HG03565 (cell line): ENCODE data around the gene GABRP.
"Not testable (repeated sequence)": the region's sequence is repeated elsewhere in the genome, so short reads cannot be mapped to it uniquely, and the experiment has no call there.

Experiments used
- ATAC-seq: cut with Tn5 transposase; IDR thresholded peaks from one replicate; pipeline ENCODE4 v1.9.1; 2021; ENCODE audit warnings: mild to moderate bottlenecking, moderate library complexity; ENCODE audit not compliant: unreplicated experiment

GABRP gene

DNA sequence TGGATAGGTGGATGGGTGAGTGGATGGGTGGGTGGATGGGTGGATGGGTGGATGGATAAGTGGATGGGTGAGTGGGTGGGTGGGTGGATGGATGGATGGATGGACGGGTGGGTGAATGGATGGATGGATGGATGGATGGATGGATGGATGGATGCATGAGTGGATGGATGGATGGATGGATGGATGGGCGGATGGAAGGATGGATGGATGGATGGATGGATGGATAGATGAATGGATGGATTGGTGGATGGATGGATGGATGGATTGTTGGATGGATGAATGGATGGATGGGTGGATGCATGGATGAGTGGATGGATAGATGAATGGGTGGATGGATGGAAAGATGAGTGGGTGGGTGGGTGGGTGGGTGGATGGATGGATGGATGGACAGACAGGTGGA lies 29.0 kb upstream of the GABRP start:
- ATAC-seq, result not testable (repeated sequence)

DNA sequence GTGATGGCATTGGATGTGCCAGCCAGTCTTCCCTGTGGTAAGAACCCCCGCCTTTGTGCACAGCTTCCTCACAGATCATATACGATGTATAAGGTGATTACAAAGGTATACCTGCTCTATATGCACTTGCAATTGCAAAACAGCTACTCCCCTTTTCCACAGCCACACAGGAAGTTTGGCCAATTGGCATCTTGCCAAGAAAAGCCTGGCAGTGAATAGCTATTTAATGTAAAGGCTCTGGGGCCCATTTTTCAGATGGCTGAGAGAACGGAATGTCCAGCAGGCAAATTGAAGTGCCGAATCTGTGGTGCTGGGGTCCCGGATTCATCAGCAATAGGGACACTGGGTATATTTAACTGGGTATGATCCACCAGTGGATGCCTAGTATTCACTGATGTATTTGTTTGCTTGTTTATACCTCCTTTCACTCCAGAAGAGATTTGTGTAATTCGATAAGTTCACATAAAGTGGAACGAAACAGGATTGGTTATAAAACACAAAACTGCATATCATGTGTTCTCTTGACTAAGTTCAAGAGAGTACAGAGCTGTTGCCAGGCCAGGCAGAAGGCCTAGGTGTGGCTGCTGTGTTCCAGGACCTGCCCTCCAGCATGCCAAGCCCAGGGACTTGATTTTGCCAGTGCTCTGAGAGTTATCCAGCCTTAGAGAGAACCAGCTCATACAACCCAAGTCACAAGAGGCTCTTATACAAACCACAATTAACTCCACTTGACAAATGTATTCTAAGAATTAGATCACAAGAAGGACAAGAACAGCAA lies 27.7 kb upstream of the GABRP start:
- no peak for ATAC-seq

DNA sequence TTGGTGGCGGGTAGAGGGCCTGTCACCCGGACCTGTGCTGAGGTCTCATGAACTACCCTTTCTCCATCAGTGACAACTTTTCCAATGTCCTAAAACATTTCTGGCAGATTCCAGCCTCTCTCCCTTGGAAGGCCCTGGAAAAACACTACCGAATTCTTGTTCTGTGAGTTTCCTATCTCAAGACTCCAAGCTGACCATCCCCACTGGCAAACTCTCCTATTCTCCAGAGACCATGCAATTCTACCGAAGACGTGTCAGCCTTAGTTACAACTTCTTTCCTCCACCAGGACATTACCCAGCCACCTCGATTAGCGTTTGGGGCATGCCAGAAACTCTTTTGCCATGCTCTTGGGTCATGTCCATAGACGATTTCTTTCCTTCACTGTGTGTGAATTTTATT lies 26.8 kb upstream of the GABRP start:
- ATAC-seq, result peak; percentile 7

DNA sequence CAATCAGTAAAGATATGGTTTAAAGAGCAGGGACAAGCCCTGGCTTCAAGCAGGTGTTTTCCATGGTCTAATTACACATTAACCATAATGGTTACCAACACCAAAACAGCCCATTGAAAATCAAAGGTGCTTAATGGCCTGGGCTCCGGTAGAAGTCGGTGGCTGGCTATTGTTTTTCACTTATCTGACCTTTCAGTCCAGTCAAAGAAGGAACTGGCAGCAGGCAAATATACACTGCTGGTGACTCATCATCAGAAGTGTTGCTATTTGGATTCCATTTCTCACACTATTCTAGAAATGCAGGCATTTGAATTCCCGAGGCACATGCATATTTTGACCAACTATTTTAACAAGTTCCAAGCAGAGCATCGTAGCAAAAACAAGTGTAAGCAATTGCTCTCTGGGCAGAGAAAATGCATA lies 26.3 kb upstream of the GABRP start:
- peak; percentile 61 for ATAC-seq

DNA sequence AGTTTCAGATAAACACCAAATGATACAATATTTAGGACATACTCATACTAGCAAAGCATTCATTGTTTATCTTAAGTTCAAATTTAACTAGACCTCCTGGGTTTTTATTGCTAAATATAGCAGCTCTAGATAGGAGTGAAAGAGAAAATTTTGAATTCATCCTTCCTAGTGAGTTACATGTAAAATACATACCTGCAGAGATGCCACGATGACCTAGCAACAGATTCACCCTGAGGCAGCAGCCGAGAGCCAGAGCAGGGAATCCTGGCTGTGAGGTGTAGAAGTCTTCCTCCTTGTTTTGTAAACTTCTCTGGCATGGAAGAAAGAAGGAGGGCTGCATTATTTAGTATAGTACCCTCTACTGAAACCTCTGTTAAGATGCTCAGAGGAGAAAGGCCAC lies 25.9 kb upstream of the GABRP start:
- ATAC-seq, result no peak

DNA sequence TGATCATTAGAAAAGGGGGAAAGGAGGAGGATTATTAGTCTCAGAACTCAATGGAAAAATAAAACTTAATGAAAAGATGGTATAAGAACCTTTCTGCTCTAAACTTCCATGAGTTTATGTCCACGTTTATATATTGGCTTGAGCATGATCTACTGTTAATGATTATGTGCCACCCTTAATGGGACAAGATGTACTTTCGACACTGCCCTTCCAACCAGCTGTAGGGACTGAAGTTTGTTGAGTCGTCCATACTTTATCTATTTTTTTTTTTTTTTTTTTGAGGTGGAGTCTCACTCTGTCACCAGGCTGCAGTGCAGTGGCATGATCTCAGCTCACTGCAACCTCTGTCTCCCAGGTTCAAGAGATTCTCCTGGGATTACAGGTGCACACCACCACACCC lies 25.0 kb upstream of the GABRP start:
- ATAC-seq, result no peak

DNA sequence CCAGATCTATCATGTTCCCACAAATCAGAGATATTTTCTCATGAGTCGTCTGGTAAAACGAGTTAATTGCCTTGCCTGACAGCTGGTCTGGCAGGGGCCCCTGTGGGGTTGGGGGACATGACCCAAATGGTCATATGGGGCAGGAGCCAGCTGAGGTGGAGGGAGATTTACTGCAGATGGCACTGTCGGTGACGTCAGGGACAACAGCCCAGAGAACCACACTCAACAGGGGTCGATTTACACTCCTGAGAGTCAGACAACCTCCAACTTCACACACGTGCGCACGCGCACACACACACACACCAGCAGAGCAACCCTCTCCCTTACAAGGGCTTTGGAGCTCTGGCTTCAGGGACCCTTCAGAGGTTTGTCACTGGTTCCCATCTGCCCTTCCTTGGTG lies 23.4 kb upstream of the GABRP start:
- no peak for ATAC-seq

DNA sequence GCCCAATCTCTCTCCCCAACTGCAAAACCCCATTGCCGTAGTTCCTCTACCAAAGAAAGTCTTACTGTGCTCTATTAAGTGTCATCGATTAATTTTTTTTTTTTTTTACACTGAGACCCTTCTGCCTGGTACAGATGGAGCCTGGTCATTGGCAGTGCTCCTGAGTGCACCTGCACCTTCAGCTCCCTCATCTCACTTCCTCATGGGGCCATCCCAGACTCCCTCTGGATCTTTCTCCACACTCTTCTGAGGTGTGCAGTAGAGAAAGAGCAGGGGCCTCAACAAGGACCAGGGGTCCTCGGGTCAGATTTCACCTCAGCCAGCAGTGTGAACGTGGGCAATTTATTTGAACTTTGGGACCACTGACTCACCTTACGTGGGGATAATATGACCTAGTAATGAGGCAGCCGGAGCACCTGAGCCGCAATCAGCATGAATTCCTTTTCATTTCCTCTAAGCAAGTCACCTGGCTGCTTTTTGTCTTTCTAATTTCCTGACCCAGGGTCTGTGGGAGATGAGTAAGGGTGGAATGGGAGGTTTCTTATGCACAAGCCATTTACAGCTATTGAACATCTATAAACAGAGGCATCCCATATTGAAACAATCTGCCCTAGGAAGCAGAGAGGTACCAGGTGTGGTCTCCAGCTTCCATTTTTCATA lies 22.3 kb upstream of the GABRP start:
- ATAC-seq, result no peak

DNA sequence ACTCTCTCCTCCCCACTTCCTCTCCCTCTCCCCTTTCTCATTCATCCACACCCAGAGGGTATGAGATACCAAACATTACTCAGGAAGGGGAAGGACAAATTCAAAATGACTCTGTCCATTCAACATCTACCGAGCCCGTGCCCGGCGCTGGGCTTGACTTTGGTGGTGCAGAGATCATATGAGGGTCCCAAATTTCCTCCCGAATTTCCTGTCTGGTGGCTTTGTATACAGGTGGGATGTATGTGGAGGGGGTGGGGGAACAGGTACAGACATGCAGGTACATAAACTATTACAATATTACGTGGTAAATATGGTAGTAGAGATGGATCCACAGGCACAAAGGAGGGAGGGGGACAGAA lies 21.8 kb upstream of the GABRP start:
- no peak for ATAC-seq

DNA sequence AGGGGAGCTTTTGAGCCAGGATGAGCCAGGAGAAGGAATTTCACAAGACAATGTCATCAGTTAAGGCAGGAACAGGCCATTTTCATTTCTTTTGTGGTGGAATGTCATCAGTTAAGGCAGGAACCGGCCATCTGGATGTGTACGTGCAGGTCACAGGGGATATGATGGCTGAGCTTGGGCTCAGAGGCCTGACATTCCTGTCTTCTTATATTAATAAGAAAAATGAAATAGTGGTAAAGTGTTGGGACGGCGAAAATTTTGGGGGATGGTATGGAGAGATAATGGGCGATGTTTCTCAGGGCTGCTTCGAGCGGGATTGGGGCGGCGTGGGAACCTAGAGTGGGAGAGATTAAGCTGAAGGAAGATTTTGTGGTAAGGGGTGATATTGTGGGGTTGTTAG lies 21.2 kb upstream of the GABRP start:
- not testable (repeated sequence) for ATAC-seq

DNA sequence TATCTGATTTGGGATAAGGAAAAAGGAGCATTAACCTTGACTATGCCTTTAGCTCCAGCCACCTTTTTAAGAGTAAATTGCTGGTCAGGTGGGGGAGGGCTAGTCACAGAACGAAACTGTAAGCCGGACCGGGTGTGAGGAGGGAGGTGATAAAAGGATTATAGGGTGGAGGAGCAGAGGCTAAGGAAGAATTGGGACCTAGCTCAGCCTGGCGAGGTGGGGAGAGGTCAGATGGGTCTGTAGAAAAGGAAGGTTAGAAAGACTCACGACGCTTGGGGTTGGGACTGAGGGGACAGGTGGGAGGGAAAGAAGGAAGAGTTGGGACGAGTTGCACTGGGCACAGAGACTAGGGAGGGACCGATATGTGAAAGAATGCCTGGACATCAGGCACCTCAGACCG lies 17.7 kb upstream of the GABRP start:
- ATAC-seq, result not testable (repeated sequence)

DNA sequence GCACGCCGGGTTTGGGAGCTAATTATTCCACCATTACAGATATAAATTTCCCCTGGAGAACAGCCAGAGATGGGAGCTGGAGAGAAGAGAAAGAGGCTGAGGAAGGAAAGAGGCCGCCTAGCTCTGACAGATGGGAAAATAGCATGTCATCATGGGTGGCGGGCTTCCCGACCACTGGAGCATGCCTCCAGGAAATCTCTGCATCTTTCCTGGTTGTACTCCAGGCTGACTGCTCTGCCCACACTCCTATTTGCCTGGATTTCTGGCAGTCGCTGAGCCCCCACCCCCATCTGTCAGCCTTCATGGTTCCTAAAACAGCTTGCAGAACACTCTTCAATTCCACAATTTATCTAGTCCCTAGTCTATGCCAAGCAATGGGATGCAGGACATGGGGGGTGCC lies 14.3 kb upstream of the GABRP start:
- no peak for ATAC-seq

DNA sequence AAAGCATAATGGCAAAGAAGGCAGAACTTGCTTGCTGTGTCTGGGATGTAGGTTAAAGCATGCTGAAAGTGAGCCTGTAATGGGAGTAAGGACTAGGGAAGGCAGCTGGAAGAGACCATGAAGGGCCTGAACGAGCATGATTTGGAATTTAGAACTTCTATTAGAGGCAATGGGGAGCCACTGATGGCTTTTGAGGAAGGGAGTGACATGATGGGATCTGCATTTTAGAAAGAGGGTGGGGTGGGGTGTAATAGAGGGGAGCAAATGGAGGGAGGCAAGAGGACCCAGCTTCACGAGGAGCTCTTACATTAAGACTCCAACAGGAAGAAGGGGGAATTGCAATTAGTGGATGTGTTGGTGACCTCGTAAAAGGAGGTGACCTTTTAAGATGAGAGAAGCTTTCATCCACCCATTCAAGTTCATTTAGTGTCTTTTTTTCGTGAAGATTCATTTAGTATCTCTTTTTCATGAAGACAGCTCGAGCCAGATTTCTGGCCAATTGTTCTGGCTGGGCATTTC lies 13.6 kb upstream of the GABRP start:
- ATAC-seq, result no peak

DNA sequence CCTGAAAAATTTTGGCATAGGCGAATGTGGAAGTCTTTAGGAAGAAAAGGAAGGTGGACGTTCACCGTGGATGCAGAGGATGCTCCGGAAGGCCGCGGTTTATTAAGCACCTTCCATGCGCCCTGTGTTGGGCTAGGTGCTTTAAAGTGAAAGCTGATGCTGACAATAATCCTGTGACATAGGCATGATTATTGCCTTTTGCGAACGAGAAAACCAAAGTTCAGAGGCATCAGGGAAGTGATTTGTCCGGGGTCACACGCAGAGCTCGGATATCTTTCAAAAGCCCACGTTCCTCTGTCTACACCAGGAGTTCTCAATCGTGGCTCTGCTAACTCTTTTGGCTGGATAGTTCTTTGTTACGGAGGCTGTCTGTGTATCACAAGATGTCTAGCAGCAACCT lies 12.0 kb upstream of the GABRP start:
- ATAC-seq, result no peak

DNA sequence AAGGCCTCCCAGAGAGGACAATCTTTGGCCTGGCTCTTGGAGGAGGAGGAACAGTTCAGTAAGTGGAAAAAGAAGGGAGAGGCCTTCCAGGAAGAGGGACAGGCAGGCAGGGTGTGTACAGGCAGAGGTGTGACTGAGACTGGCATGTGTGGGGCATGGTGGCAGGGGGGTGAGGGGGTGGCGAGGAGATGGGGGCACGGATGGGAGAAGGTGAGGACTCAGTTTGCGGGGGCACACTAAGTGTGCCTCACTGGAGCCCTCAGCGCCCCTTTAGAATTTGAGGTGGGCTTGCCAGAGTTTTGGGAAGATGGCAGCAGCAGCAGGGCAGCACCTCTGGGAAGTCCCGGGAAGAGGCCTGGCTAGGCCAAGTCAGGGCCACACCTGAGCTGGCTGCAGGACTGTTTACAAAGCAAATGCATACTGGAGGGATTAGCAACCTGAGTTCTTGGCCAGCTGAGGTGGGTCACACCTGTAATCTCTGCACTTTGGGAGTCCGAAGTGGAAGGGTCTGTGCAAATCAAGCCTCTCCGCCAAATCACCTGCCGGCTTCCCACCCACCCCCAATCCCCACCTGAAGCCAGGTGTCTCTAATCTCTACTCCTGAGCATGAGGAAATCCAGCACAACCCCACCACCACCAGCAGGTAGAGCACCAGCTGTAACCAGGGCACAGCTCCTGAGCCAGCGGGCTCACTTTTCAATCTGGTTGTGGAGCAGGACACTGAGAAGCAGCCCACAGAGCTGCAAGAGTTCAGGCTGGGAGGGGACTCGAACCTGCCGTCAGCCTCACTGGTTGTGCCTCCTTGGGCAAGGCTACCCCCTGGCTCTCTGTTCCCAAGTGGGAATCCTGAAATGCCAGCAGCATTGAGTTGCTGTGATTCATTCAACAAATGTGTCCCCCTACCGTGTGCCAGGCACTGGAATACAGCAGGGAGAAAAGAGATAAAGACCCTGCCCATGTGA lies 10.2 kb upstream of the GABRP start:
- no peak for ATAC-seq

DNA sequence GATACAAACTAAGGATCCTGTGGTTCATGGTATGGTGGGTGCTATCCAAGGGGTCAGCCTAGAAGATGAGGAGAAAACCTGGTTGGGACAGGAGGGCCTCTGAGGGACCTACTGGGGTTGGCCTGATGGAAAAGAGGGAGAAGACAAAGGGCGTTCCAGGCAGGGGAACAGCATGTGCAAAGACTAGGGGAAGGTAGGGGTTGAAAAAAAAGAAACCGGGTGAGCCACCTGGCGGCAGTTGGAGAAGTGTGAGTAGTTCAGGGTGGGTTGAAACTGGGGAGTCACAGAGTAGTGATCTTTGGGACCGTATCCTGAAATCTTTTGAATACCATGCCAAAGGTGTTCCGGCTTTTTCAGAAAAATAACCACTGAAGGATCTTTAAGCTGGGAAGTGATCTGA lies 8.7 kb upstream of the GABRP start:
- no peak for ATAC-seq

DNA sequence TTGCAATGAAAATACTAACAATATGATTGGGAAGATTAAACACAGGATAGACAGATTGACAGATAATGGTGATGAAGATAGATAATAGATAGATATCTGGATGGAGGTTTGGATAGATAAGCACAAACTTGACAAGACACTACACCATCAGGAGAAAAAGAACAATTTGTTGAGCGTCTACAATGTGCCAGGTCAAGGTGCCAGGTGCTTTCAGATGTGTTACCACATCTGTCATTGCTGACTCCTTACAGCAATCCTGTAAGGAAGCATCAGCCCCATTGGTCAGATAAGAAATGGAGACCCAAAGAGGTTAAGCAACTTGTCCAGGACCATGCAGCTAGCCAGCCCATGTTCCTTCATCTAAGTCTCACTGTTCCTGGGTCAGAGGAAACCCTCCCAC lies 1.6 kb upstream of the GABRP start:
- ATAC-seq, result no peak

DNA sequence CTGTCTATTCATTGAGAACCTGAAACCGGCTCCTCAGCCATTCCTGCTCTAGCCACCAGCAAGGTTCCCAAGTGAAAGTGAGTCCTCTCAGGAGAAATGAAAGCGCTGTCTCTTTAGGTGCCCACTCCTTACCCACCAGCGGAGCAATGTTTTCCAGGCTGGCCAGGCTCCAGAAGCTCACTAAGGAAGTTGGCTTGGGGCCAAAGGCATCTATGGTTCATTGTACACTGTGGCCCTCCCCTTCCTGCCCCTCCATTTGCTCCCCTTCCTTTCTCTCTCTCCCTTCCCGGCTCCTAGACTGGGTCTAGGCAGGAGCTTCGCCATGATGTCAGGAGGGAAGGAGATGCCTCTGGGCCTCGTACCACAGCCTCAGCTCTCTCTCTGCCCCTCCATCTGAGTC lies 1.1 kb upstream of the GABRP start:
- no peak for ATAC-seq

DNA sequence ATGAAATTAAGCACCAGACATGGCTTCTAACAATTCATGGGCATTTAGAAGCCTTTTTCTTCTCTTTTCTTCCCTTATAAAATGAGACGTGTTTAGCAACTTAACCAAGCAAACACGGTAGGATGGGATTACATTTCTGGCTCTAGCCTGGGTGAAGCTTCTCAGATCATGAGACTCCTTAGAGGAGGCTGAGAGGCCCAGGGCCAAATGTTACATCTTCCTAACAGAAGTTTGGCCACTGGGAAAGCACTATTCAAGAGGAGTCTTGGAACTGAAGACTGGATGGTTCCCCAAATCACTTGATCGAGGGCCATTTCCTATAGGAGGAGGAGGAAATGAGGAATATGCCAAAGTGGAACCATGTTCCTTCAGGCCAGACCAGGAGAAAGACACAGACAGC lies 1.9 kb downstream of the GABRP start:
- no peak for ATAC-seq

DNA sequence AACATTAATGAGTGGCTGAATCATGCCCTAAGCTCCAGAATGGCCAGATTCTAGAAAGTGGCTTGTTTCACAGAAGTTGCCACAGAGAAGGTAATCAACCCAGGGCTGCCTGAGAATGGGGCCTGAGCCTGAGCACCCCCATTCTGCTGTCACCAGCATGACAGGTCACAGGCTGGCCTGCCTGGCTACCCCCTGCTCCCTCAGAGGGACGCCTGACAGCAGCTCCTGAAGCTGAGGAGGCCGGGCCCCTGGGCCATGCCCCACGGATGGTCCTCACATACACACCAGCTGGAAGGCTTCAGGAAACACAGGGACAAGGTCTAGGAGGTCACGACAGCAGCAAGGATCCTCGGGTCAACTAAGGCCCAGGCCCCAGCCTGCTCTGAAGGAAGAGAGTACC lies 3.7 kb downstream of the GABRP start:
- ATAC-seq, result no peak

DNA sequence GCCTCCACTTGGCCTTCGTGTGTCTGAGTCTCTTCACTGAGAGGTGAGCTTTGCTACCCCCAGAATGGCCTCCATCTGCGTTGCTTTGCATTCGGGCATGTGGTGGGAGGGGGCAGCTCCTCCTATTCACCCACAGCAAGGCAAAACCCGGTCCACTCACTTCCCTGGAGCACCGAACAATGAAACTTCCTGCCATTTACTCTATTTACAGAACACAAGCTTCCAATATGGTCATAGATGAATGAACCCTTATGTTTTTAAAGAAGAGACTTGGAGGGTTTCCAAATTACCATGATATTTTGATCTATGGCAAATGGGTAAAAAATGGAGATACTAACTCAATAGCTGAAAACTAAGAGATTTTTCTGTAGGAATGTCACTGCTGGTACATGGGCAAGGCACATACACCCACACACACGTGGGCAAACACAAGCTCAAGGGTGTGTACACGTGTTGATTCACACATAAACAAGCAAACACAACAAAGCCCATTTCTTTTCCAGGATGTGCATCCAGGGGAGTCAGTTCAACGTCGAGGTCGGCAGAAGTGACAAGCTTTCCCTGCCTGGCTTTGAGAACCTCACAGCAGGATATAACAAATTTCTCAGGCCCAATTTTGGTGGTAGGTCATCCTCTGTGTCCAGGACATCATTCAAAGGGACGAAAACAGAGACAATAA lies 5.2 kb downstream of the GABRP start:
- no peak for ATAC-seq
